Chondrocyte (in vitro differentiated cells): ENCODE results near the gene RNF44. TPM values are rescaled to one million over a fixed set of nuclear protein-coding genes. Genes with fewer than 3 reads are reported as not detected.

Source experiments
- DNase-seq: peaks from one replicate; pipeline ENCODE4 v3.0.0; 2021; ENCODE audit warnings: mixed read lengths, low spot score
- H3K27ac Mint-ChIP-seq: one replicate; pipeline ENCODE4 v1.8.0; 2021; ENCODE audit warnings: mild to moderate bottlenecking, moderate library complexity, mixed read lengths; ENCODE audit not compliant: unreplicated experiment
- H3K27me3 Mint-ChIP-seq: 2 replicates; pipeline ENCODE4 v1.8.0; 2021; ENCODE audit warnings: low read depth, mixed read lengths
- H3K36me3 Mint-ChIP-seq: 2 replicates; pipeline ENCODE4 v1.8.0; 2021; ENCODE audit warnings: low read depth, mixed read lengths
- H3K4me1 Mint-ChIP-seq: 2 replicates; pipeline ENCODE4 v1.8.0; 2021; ENCODE audit warnings: low read depth, mild to moderate bottlenecking, mixed read lengths
- H3K4me3 Mint-ChIP-seq: one replicate; pipeline ENCODE4 v1.8.0; 2021; ENCODE audit warnings: mild to moderate bottlenecking, moderate library complexity, mixed read lengths; ENCODE audit not compliant: unreplicated experiment
- H3K9me3 Mint-ChIP-seq: 2 replicates; pipeline ENCODE4 v1.8.0; 2021; ENCODE audit warnings: low read depth, mixed read lengths
- CTCF ChIP-seq: fragments of 200-600 bp; sonication (generic); IDR thresholded peaks from 2 replicates; pipeline ENCODE4 v1.5.0; 2021; ENCODE audit warnings: antibody characterized with exemption, mild to moderate bottlenecking, moderate library complexity
- total RNA-seq: library from RNA; stranded (reverse); gene quantifications from 3 replicates; pipeline ENCODE4 v1.2.1, GENCODE V29; 2021

Gene RNF44
- total RNA-seq, 1 donor from 2014 or later, result 24.7 TPM

- H3K9me3 Mint-ChIP-seq, result peaks cover 10% of the 10 kb centered on the region
- no peak overlapping the region for H3K27ac Mint-ChIP-seq
- H3K36me3 Mint-ChIP-seq, result no peaks in the 10 kb centered on the region
- no peaks in the 10 kb centered on the region for H3K4me1 Mint-ChIP-seq
- peaks cover 10% of the 10 kb centered on the region for H3K27me3 Mint-ChIP-seq
- H3K4me3 Mint-ChIP-seq, result no peak overlapping the region
- no peak for DNase-seq
- TF ChIP-seq CTCF, result no peak
Observed at GRCh38 chr5:176561259-176561658, 24.1 kb upstream of the RNF44 start.

GRCh38 chr5:176560364-176560763, 23.2 kb upstream of the RNF44 start:
- no peak for DNase-seq
- H3K9me3 Mint-ChIP-seq, result peaks cover 8% of the 10 kb centered on the region
- no peak for TF ChIP-seq CTCF
- no peak overlapping the region for H3K27ac Mint-ChIP-seq
- H3K4me3 Mint-ChIP-seq, result no peak overlapping the region
- H3K36me3 Mint-ChIP-seq, result no peaks in the 10 kb centered on the region
- peaks cover 10% of the 10 kb centered on the region for H3K27me3 Mint-ChIP-seq
- no peaks in the 10 kb centered on the region for H3K4me1 Mint-ChIP-seq

- no peaks in the 10 kb centered on the region for H3K4me1 Mint-ChIP-seq
- TF ChIP-seq CTCF, result no peak
- H3K36me3 Mint-ChIP-seq, result no peaks in the 10 kb centered on the region
- DNase-seq, result no peak
- peaks cover 8% of the 10 kb centered on the region for H3K9me3 Mint-ChIP-seq
- no peak overlapping the region for H3K27ac Mint-ChIP-seq
- H3K4me3 Mint-ChIP-seq, result no peak overlapping the region
- H3K27me3 Mint-ChIP-seq, result peaks cover 10% of the 10 kb centered on the region
Observed at GRCh38 chr5:176559683-176560082, 22.5 kb upstream of the RNF44 start.

- peaks cover 6% of the 10 kb centered on the region for H3K4me1 Mint-ChIP-seq
Observed at GRCh38 chr5:176557846-176558245, 20.6 kb upstream of the RNF44 start.

GRCh38 chr5:176553260-176554085, 16.3 kb upstream of the RNF44 start:
- Mint-ChIP-seq H3K4me1 (peaks cover 6% of the 10 kb centered on the region), H3K27ac (no peak overlapping the region), H3K9me3 (no peaks in the 10 kb centered on the region), H3K4me3 (no peak overlapping the region), H3K27me3 (peaks cover 8% of the 10 kb centered on the region), H3K36me3 (no peaks in the 10 kb centered on the region)
- peak; percentile 74 for DNase-seq
- no peak for TF ChIP-seq CTCF

More at GRCh38 chr5:176557846-176558245, 20.6 kb upstream of the RNF44 start:
- H3K9me3 Mint-ChIP-seq, result peaks cover 8% of the 10 kb centered on the region
- no peak for TF ChIP-seq CTCF
- no peak overlapping the region for H3K27ac Mint-ChIP-seq
- no peaks in the 10 kb centered on the region for H3K36me3 Mint-ChIP-seq
- H3K27me3 Mint-ChIP-seq, result peaks cover 16% of the 10 kb centered on the region
- no peak for DNase-seq
- H3K4me3 Mint-ChIP-seq, result no peak overlapping the region
